IMR-90 (cell line): ENCODE results near the gene SOCS4. TPM values are rescaled to one million over a fixed set of nuclear protein-coding genes. Genes with fewer than 3 reads are reported as not detected.

ENCODE experiments used
- BHLHE40 ChIP-seq: fragments of 150-350 bp; IDR thresholded peaks from 2 replicates; pipeline ENCODE4 v1.6.1; 2016; ENCODE audit warnings: mild to moderate bottlenecking, low read depth, low read length
- CEBPB ChIP-seq: IDR thresholded peaks from 2 replicates; pipeline ENCODE4 v1.6.1; 2012; ENCODE audit warnings: low read depth, low read length, improper control_type of control experiment
- FOS ChIP-seq: fragments of 150-350 bp; IDR thresholded peaks from 2 replicates; pipeline ENCODE4 v1.6.1; 2016; ENCODE audit warnings: low read depth, low read length
- MXI1 ChIP-seq: IDR thresholded peaks from 2 replicates; pipeline ENCODE4 v1.6.1; 2012; ENCODE audit warnings: low read depth, mild to moderate bottlenecking, low read length, moderate library complexity, borderline replicate concordance
- POLR2A ChIP-seq: IDR thresholded peaks from 2 replicates; pipeline ENCODE4 v1.6.1; 2012; ENCODE audit warnings: mild to moderate bottlenecking, low read depth, low read length
- RFX5 ChIP-seq: IDR thresholded peaks from 2 replicates; pipeline ENCODE4 v1.8.0; 2012; ENCODE audit warnings: low read depth, mild to moderate bottlenecking, low read length, moderate library complexity
- polyA plus RNA-seq, 3 experiments: library from polyadenylated mRNA; depleted of rRNA; stranded (reverse); fragments of >200 nt; gene quantifications; 2 replicates each; pipeline ENCODE4 v1.2.3, GENCODE V29; 2012; ENCODE audit warnings: low replicate concordance in 1 of 3
- total RNA-seq: library from RNA; depleted of rRNA; stranded (reverse); fragments of >200 nt; gene quantifications from 2 replicates; pipeline ENCODE4 v1.2.3, GENCODE V29; 2012
- TF ChIP-seq, protein P1 (sequence below): fragments of 150-350 bp; IDR thresholded peaks from 2 replicates; pipeline ENCODE4 v1.6.1; 2017; ENCODE audit warnings: mild to moderate bottlenecking, antibody characterized with exemption, low read length, low read depth

SOCS4 gene
- total and polyA plus RNA-seq, 2 of the 4 experiments (the other 2 are of a cell fraction) = 4.6 to 12.7 TPM

DNA sequence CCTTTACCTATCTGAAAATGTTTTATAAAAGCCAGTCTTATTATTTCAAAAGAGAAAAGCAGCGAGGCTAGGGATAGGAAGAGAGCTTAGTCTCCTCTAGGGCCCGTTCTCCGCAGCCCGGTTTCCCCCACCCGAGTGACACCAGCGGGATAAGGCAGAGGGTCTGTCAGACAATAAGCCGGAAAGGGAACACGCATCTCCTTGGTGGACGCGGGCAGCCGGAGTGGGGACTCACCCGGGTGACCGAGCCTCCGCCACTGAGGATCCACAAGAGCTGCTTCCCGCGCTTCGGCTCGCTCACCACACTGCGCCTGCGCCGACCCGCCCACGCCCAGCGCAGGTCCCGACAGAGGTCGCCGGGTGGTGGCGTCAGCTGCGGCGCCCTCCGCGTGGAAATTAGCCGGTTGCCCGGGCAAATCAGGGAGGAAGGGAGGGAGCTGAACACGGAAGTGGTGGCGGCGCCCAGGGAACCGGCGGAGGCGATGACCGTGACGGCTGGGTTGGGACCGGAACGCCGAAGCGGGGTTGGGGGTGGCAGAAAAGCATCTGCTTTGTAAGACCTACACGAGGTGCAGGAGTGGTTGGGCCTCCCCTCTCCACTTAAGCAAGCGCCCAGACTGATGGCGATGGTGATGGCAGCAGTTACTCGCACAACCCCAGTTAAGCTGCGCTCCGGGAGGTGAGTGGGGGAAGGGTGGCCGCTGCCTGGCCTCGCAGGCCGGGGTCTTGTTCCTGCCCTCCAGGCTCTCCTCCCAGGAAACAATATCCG lies at the start of gene SOCS4, which contains the start of gene WDHD1 (continued):
- TF ChIP-seq FOS (no peak), CEBPB (no peak; the same call in 1 of the 2 replicates), BHLHE40 (no peak; the same call in 1 of the 2 replicates), POLR2A (peak; percentile 85), MXI1 (peak; percentile 86), RFX5 (no peak; the same call in 1 of the 2 replicates)
- TF ChIP-seq, protein P1, sequence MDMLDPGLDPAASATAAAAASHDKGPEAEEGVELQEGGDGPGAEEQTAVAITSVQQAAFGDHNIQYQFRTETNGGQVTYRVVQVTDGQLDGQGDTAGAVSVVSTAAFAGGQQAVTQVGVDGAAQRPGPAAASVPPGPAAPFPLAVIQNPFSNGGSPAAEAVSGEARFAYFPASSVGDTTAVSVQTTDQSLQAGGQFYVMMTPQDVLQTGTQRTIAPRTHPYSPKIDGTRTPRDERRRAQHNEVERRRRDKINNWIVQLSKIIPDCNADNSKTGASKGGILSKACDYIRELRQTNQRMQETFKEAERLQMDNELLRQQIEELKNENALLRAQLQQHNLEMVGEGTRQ = 0 out of 2 replicates have a peak, but pooled peaks have one; percentile 21
